Naive thymus-derived CD4-positive, alpha-beta T cell (primary cell): Measurements from ENCODE around the gene RAB3C. TPM values are rescaled to one million over a fixed set of nuclear protein-coding genes. Genes with fewer than 3 reads are reported as not detected.

Experiments
- ATAC-seq: fragments of 150-1000 bp; cut with Tn5 transposase; 2 replicates; pipeline ENCODE4 v1.10.0; 2021; ENCODE audit warnings: mild to moderate bottlenecking, moderate library complexity
- CTCF ChIA-PET: fragments of 350-600 bp; sonication (Branson Sonifier 250); formaldehyde crosslinking; loops from one replicate; lab custom pipeline; 2021; ENCODE audit warnings: antibody characterized with exemption; lab: Charles Lee
- POLR2A ChIA-PET: fragments of 350-600 bp; sonication (Branson Sonifier 250); formaldehyde crosslinking; loops from one replicate; lab custom pipeline; 2021; ENCODE audit warnings: antibody characterized with exemption, inconsistent platforms; lab: Charles Lee
- DNase-seq, 9 donors: peaks; one replicate each; pipeline versions ENCODE4 v3.0.0 to v3.0.0-alpha.2; 2020 to 2022; ENCODE audit warnings: mixed read lengths in 1 of 9
- H3K27ac ChIP-seq: one replicate; pipeline ENCODE4 v1.7.0; 2013; ENCODE audit warnings: mild to moderate bottlenecking, low read depth, low read length, moderate library complexity
- H3K27me3 ChIP-seq, 2 donors: one replicate each; pipeline ENCODE4 v1.7.0; 2013; ENCODE audit warnings: low read length in 2 of 2, mild to moderate bottlenecking in 2 of 2, moderate library complexity in 2 of 2; ENCODE audit not compliant: control insufficient read depth in 2 of 2, insufficient read depth in 2 of 2
- H3K36me3 ChIP-seq, 3 experiments: 1 replicate in 2 of 3; 2 replicates in 1 of 3; pipeline ENCODE4 v1.7.0; 2013; ENCODE audit warnings: low read length in 3 of 3, mild to moderate bottlenecking in 3 of 3, moderate library complexity in 1 of 3; ENCODE audit not compliant: insufficient read depth in 3 of 3, control insufficient read depth in 2 of 3
- H3K4me1 ChIP-seq, 2 donors: one replicate each; pipeline ENCODE4 v1.7.0; 2013; ENCODE audit warnings: low read length in 2 of 2, mild to moderate bottlenecking in 2 of 2, moderate library complexity in 1 of 2; ENCODE audit not compliant: control insufficient read depth in 2 of 2, insufficient read depth in 2 of 2
- H3K4me3 ChIP-seq: 2 replicates; pipeline ENCODE4 v1.7.0; 2013; ENCODE audit warnings: mild to moderate bottlenecking, low read length
- H3K9me3 ChIP-seq, 3 experiments: 1 replicate in 2 of 3; 2 replicates in 1 of 3; pipeline ENCODE4 v1.7.0; 2013; ENCODE audit warnings: low read length in 3 of 3; ENCODE audit not compliant: control insufficient read depth in 2 of 3
- H3K27ac Mint-ChIP-seq, 9 donors: one replicate each; pipeline ENCODE4 v1.8.0; 2020 to 2022; ENCODE audit warnings: mixed read lengths in 9 of 9, mild to moderate bottlenecking in 8 of 9, moderate library complexity in 5 of 9, inconsistent platforms in 2 of 9
- H3K27me3 Mint-ChIP-seq, 5 donors: one replicate each; pipeline ENCODE4 v1.8.0; 2021 to 2022; ENCODE audit warnings: mixed read lengths in 5 of 5, mild to moderate bottlenecking in 1 of 5
- H3K36me3 Mint-ChIP-seq, 5 donors: one replicate each; pipeline ENCODE4 v1.8.0; 2020 to 2022; ENCODE audit warnings: mixed read lengths in 5 of 5, mild to moderate bottlenecking in 3 of 5, inconsistent platforms in 1 of 5
- H3K4me1 Mint-ChIP-seq, 7 donors: one replicate each; pipeline ENCODE4 v1.8.0; 2020 to 2022; ENCODE audit warnings: mixed read lengths in 7 of 7, mild to moderate bottlenecking in 3 of 7, inconsistent platforms in 1 of 7
- H3K4me3 Mint-ChIP-seq, 10 donors: one replicate each; pipeline ENCODE4 v1.8.0; 2020 to 2022; ENCODE audit warnings: mild to moderate bottlenecking in 10 of 10, mixed read lengths in 10 of 10, moderate library complexity in 6 of 10, inconsistent platforms in 2 of 10
- H3K9me3 Mint-ChIP-seq, 11 donors: one replicate each; pipeline ENCODE4 v1.8.0; 2020 to 2022; ENCODE audit warnings: mixed read lengths in 11 of 11, mild to moderate bottlenecking in 4 of 11, inconsistent platforms in 1 of 11, moderate library complexity in 1 of 11
- intact Hi-C, 2 donors: fragments of 100-400 bp; cut with micrococcal nuclease; formaldehyde crosslinking; loops; one replicate each; pipeline ENCODE4 v1.15.1; 2023
- polyA plus RNA-seq, 2 donors: library from polyadenylated mRNA; unstranded; fragments of 300-500 nt; fragmentation: Illumina TruSeq; gene quantifications; one replicate each; pipeline ENCODE4 v1.2.3, GENCODE V29; 2021
- total RNA-seq, 6 experiments: library from RNA in 5 of 6; stranded (reverse) in 5 of 6; gene quantifications; 1 replicate in 5 of 6; 2 replicates in 1 of 6; pipeline ENCODE4 v1.2.3 and lab custom pipeline; 2021 to 2026

Gene RAB3C
- total and polyA plus RNA-seq, 7 experiments from 2014 or later = not detected

DNA sequence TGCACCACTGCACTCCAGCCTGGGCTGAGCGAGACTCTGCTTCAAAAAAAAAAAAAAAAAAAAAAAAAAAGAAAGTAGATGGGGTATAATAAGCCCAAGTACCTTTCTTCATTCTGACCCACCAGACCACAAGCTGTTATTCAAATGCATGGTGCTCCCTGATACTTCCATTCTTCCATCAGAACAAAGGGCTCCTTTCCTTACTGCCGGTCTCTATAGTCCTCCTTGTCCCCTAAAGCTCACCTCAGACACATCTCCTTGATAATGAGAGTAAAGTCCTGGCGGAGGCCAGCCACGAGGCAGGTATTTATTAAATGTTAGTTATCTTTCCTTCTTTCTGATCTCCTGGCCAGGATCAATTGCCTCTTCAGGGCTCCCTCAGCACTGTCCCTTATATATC, 162.5 kb downstream of the RAB3C start:
- H3K27ac ChIP-seq = no peak overlapping the region
- H3K4me3 ChIP-seq = no peak overlapping the region
- CTCF ChIA-PET = no interaction called here
- no peaks in the 10 kb centered on the region for H3K27me3 ChIP-seq
- H3K4me3 Mint-ChIP-seq = no peak overlapping the region
- intact Hi-C loops = no loop called here
- H3K36me3 Mint-ChIP-seq = no peaks in the 10 kb centered on the region
- H3K36me3 ChIP-seq = no peaks in the 10 kb centered on the region
- no peaks in the 10 kb centered on the region for H3K4me1 ChIP-seq
- H3K27ac Mint-ChIP-seq = no peak overlapping the region
- peaks cover 0 to 1% (median 0%) of the 10 kb centered on the region in 11 donors for H3K9me3 Mint-ChIP-seq
- no peaks in the 10 kb centered on the region for H3K9me3 ChIP-seq
- ATAC-seq = no peak
- POLR2A ChIA-PET = no interaction called here
- no peak for DNase-seq
- H3K27me3 Mint-ChIP-seq = peaks cover 0 to 27% (median 16%) of the 10 kb centered on the region in 5 donors
- no peaks in the 10 kb centered on the region for H3K4me1 Mint-ChIP-seq

DNA sequence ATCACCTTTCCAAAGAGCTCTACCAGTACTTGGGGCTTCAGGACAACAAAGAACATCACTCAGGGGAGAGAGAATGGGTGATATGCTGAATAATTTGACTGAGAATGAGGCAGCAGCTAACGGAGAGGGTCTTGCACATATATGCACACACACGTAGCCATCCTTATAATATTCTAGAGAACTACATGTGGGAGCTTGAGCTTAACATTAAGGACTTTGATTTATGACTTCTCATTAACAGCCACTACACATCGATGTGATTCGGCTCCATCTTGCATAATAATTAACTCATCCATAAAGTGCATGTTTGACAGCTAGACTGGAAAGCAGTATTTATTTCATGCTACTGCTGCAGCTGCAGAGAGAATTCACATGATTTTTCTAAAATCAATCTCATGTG, 163.4 kb downstream of the RAB3C start:
- Histone ChIP-seq H3K9me3 (no peaks in the 10 kb centered on the region), H3K4me3 (no peak overlapping the region), H3K4me1 (no peaks in the 10 kb centered on the region), H3K36me3 (no peaks in the 10 kb centered on the region), H3K27me3 (no peaks in the 10 kb centered on the region), H3K27ac (no peak overlapping the region)
- CTCF ChIA-PET = no interaction called here
- H3K4me3 Mint-ChIP-seq = no peak overlapping the region
- H3K4me1 Mint-ChIP-seq = no peaks in the 10 kb centered on the region
- ATAC-seq (no peak), DNase-seq (no peak)
- no peak overlapping the region for H3K27ac Mint-ChIP-seq
- intact Hi-C loops = no loop called here
- no peaks in the 10 kb centered on the region for H3K36me3 Mint-ChIP-seq
- peaks cover 0 to 31% (median 16%) of the 10 kb centered on the region in 5 donors for H3K27me3 Mint-ChIP-seq
- POLR2A ChIA-PET = no interaction called here
- H3K9me3 Mint-ChIP-seq = peaks cover 0 to 1% (median 0%) of the 10 kb centered on the region in 11 donors

GRCh38 chr5:58750036-58750435, 167.2 kb downstream of the RAB3C start:
- Histone ChIP-seq H3K4me1 (no peaks in the 10 kb centered on the region), H3K27ac (no peak overlapping the region), H3K9me3 (no peaks in the 10 kb centered on the region), H3K4me3 (no peak overlapping the region), H3K27me3 (no peaks in the 10 kb centered on the region), H3K36me3 (no peaks in the 10 kb centered on the region)
- Mint-ChIP-seq H3K36me3 (no peaks in the 10 kb centered on the region), H3K27me3 (peaks cover 4 to 38% (median 23%) of the 10 kb centered on the region in 5 donors), H3K27ac (no peak overlapping the region), H3K4me3 (no peak overlapping the region), H3K9me3 (no peaks in the 10 kb centered on the region), H3K4me1 (no peaks in the 10 kb centered on the region)
- intact Hi-C loops = no loop called here
- DNase-seq = no peak
- ATAC-seq = no peak
- CTCF ChIA-PET = no interaction called here
- POLR2A ChIA-PET = no interaction called here

GRCh38 chr5:58751222-58751837, 168.5 kb downstream of the RAB3C start:
- Histone ChIP-seq H3K4me3 (no peak overlapping the region), H3K27ac (no peak overlapping the region), H3K9me3 (no peaks in the 10 kb centered on the region), H3K36me3 (no peaks in the 10 kb centered on the region), H3K27me3 (no peaks in the 10 kb centered on the region), H3K4me1 (no peaks in the 10 kb centered on the region)
- Mint-ChIP-seq H3K27me3 (peaks cover 4 to 36% (median 19%) of the 10 kb centered on the region in 5 donors), H3K4me1 (no peaks in the 10 kb centered on the region), H3K36me3 (no peaks in the 10 kb centered on the region), H3K9me3 (no peaks in the 10 kb centered on the region), H3K4me3 (no peak overlapping the region), H3K27ac (no peak overlapping the region)
- ATAC-seq = peak; percentile 53
- ChIA-PET CTCF (no interaction called here), POLR2A (interaction anchor here (0.7 kb wide), 1 partner anchor 10 kb away, joined by 3 read pairs; no protein-coding TSS in a partner anchor)
- intact Hi-C loops = no loop called here
- DNase-seq = no peak

GRCh38 chr5:58752104-58752503, 169.2 kb downstream of the RAB3C start:
- no peaks in the 10 kb centered on the region for H3K36me3 Mint-ChIP-seq
- DNase-seq (no peak), ATAC-seq (no peak)
- Histone ChIP-seq H3K9me3 (no peaks in the 10 kb centered on the region), H3K27ac (no peak overlapping the region), H3K4me3 (no peak overlapping the region), H3K4me1 (no peaks in the 10 kb centered on the region), H3K36me3 (no peaks in the 10 kb centered on the region), H3K27me3 (no peaks in the 10 kb centered on the region)
- H3K4me1 Mint-ChIP-seq = no peaks in the 10 kb centered on the region
- intact Hi-C loops = no loop called here
- no peak overlapping the region for H3K4me3 Mint-ChIP-seq
- no peaks in the 10 kb centered on the region for H3K9me3 Mint-ChIP-seq
- ChIA-PET CTCF (no interaction called here), POLR2A (no interaction called here)
- H3K27me3 Mint-ChIP-seq = peaks cover 4 to 36% (median 19%) of the 10 kb centered on the region in 5 donors
- no peak overlapping the region for H3K27ac Mint-ChIP-seq

DNA sequence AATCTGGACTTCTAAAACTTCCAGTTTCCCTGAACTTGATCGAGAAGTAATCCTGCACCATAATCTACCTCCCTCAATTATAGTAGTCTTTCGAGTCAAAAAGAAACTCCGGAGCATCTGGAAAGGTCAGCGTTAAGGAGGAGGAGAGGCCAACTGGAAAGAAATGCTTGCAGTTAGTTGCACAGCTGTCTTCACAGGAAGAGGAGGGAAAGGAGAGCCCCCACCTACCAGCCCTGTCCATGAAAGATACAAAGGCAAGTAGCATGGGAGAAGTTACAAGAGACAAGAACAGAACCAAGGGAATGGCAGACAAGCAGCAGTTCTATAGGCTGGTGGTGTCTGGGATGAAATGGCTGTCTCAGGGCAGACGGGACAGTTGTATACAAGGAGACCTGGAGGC, 170.6 kb downstream of the RAB3C start:
- Mint-ChIP-seq H3K4me1 (peaks cover 0 to 3% (median 0%) of the 10 kb centered on the region in 7 donors), H3K27ac (no peak overlapping the region), H3K4me3 (no peak overlapping the region), H3K36me3 (no peaks in the 10 kb centered on the region), H3K9me3 (no peaks in the 10 kb centered on the region), H3K27me3 (peaks cover 4 to 30% (median 16%) of the 10 kb centered on the region in 5 donors)
- Histone ChIP-seq H3K36me3 (no peaks in the 10 kb centered on the region), H3K4me1 (no peaks in the 10 kb centered on the region), H3K27ac (no peak overlapping the region), H3K27me3 (no peaks in the 10 kb centered on the region), H3K9me3 (no peaks in the 10 kb centered on the region), H3K4me3 (no peak overlapping the region)
- ChIA-PET POLR2A (no interaction called here), CTCF (interaction anchor here (1.1 kb wide), 1 partner anchor 15 kb away, joined by 3 read pairs; no protein-coding TSS in a partner anchor)
- intact Hi-C loops = no loop called here
- no peak for ATAC-seq
- no peak for DNase-seq

GRCh38 chr5:58754250-58754649, 171.4 kb downstream of the RAB3C start:
- Histone ChIP-seq H3K9me3 (no peaks in the 10 kb centered on the region), H3K36me3 (no peaks in the 10 kb centered on the region), H3K27me3 (no peaks in the 10 kb centered on the region), H3K27ac (no peak overlapping the region), H3K4me1 (peaks cover 0 to 4% of the 10 kb centered on the region in 2 donors), H3K4me3 (no peak overlapping the region)
- no peaks in the 10 kb centered on the region for H3K36me3 Mint-ChIP-seq
- ATAC-seq = no peak
- H3K4me3 Mint-ChIP-seq = no peak overlapping the region
- ChIA-PET CTCF (no interaction called here), POLR2A (no interaction called here)
- intact Hi-C loops = no loop called here
- H3K27ac Mint-ChIP-seq = no peak overlapping the region
- peaks cover 4 to 11% (median 6%) of the 10 kb centered on the region in 7 donors for H3K4me1 Mint-ChIP-seq
- no peak for DNase-seq
- peaks cover 4 to 25% (median 12%) of the 10 kb centered on the region in 5 donors for H3K27me3 Mint-ChIP-seq
- H3K9me3 Mint-ChIP-seq = no peaks in the 10 kb centered on the region
